ENCODE data around the gene PRG3.

DNA sequence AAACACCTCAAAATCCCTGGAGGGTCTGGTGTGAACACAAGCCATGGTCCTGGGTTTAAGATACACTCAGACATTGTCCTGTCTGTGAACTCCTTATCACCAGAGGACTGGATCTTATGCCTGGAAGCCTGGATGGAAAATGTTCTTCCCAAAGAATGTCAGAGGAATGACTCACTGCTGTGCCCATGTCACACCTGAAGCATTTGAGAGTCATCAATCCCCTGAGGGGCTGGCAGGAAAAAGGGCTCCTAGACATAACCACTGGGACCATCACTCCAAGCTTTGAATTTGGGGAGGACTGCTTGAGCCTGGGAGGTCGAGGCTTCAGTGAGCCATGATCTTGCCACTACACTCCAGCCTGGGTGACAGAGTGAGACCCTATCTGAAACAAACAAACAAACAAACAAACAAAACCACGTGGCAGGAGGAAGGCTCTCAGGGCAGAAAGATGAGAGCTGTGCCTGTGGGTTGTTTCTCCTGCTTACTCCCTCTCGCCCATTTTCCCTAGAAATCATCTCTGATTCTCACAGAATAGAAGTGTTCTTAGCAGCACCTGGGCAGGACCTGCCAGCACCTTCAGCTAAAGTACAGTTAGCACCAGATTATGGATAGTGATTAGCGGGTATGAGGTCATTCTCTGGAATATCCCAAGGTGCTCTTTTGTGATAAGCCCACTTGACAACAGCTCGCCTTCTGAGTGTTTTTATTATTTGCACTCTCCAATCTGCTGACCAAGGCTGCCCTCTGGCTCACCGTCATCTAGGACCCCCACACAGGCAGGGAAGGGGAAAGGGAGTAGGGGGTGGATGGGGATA, 21.4 kb upstream of the PRG3 start:
- TF ChIP-seq, protein P1, sequence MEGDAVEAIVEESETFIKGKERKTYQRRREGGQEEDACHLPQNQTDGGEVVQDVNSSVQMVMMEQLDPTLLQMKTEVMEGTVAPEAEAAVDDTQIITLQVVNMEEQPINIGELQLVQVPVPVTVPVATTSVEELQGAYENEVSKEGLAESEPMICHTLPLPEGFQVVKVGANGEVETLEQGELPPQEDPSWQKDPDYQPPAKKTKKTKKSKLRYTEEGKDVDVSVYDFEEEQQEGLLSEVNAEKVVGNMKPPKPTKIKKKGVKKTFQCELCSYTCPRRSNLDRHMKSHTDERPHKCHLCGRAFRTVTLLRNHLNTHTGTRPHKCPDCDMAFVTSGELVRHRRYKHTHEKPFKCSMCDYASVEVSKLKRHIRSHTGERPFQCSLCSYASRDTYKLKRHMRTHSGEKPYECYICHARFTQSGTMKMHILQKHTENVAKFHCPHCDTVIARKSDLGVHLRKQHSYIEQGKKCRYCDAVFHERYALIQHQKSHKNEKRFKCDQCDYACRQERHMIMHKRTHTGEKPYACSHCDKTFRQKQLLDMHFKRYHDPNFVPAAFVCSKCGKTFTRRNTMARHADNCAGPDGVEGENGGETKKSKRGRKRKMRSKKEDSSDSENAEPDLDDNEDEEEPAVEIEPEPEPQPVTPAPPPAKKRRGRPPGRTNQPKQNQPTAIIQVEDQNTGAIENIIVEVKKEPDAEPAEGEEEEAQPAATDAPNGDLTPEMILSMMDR (IDR thresholded peaks at IDR 0.05): no peak
- TF ChIP-seq POLR2A (IDR thresholded peaks at IDR 0.05): no peak
